Measurements from ENCODE around the gene RHOBTB3.

DNA sequence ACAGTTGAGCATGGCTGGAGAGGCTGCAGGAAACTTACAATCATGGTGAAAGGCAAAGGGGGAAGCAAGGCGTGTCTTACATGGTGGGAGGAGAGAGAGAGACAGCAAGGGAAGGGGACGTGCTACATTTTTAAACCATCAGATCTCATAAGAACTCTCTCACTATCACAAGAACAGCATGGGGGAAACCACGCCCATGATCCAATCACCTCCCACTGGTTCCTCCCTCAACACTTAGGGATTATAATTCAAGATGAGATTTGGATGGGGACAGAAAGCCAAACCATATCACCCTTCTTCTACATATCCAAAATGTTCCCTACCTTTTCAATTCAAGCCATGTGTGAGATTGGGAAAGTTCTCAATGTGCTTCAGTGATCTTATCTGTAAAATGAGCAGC lies 114.3 kb downstream of the RHOBTB3 start:
- no peak for TF ChIP-seq EZH2 (IDR thresholded peaks at IDR 0.05; ENCODE audit: insufficient read depth, low read length)
- TF ChIP-seq, protein P1, sequence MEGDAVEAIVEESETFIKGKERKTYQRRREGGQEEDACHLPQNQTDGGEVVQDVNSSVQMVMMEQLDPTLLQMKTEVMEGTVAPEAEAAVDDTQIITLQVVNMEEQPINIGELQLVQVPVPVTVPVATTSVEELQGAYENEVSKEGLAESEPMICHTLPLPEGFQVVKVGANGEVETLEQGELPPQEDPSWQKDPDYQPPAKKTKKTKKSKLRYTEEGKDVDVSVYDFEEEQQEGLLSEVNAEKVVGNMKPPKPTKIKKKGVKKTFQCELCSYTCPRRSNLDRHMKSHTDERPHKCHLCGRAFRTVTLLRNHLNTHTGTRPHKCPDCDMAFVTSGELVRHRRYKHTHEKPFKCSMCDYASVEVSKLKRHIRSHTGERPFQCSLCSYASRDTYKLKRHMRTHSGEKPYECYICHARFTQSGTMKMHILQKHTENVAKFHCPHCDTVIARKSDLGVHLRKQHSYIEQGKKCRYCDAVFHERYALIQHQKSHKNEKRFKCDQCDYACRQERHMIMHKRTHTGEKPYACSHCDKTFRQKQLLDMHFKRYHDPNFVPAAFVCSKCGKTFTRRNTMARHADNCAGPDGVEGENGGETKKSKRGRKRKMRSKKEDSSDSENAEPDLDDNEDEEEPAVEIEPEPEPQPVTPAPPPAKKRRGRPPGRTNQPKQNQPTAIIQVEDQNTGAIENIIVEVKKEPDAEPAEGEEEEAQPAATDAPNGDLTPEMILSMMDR (IDR thresholded peaks at IDR 0.05; ENCODE audit: insufficient read depth, low read depth, low read length), result no peak

All from astrocyte (in vitro differentiated cells and primary cell).